Gastroesophageal sphincter (tissue), 4 donors: ENCODE results near the gene ELMO1. TPM values are rescaled to one million over a fixed set of nuclear protein-coding genes. Genes with fewer than 3 reads are reported as not detected.

Source experiments
- ATAC-seq: fragments of 150-250 bp; one replicate; pipeline ENCODE4 v1.9.1; 2016; ENCODE audit warnings: mild to moderate bottlenecking, moderate library complexity
- H3K27ac ChIP-seq, 4 donors: fragments of 200-600 bp; sonication (generic) in 3 of 4; 1 replicate in 3 of 4; 2 replicates in 1 of 4; pipeline ENCODE4 v1.5.1; 2016 to 2019
- H3K27me3 ChIP-seq: fragments of 200-600 bp; sonication (generic); one replicate; pipeline ENCODE4 v1.5.1; 2019
- H3K36me3 ChIP-seq, 2 donors: fragments of 200-600 bp; sonication (generic); one replicate each; pipeline ENCODE4 v1.5.1; 2019; ENCODE audit warnings: control low read depth in 1 of 2
- H3K4me1 ChIP-seq, 3 donors: fragments of 200-600 bp; sonication (generic); 1 replicate in 2 of 3; 2 replicates in 1 of 3; pipeline ENCODE4 v1.5.1; 2016 to 2019; ENCODE audit warnings: control low read depth in 2 of 3
- H3K4me3 ChIP-seq, 2 donors: fragments of 200-600 bp; sonication (generic); one replicate each; pipeline ENCODE4 v1.5.1; 2019; ENCODE audit warnings: mild to moderate bottlenecking in 1 of 2, moderate library complexity in 1 of 2
- H3K9me3 ChIP-seq, 3 donors: fragments of 200-600 bp; sonication (generic); one replicate each; pipeline ENCODE4 v1.5.1; 2017 to 2019; ENCODE audit warnings: control low read depth in 2 of 3
- CTCF ChIP-seq, 4 experiments: fragments of 200-600 bp in 2 of 4; fragments of 450-650 bp in 2 of 4; sonication (generic) in 1 of 4; IDR thresholded peaks; one replicate each; pipeline ENCODE4 v1.5.1; 2017 to 2019; ENCODE audit warnings: antibody characterized with exemption in 4 of 4, mild to moderate bottlenecking in 2 of 4, moderate library complexity in 2 of 4
- EP300 ChIP-seq: sonication (generic); formaldehyde crosslinking; IDR thresholded peaks from one replicate; pipeline ENCODE4 v1.6.1; 2017; ENCODE audit warnings: antibody characterized with exemption, mild to moderate bottlenecking
- POLR2A ChIP-seq, 2 donors: fragments of 450-650 bp; IDR thresholded peaks; one replicate each; pipeline ENCODE4 v1.6.1; 2017; ENCODE audit warnings: antibody characterized with exemption in 2 of 2, mild to moderate bottlenecking in 2 of 2, moderate library complexity in 1 of 2
- POLR2AphosphoS5 ChIP-seq: sonication (generic); formaldehyde crosslinking; IDR thresholded peaks from one replicate; pipeline ENCODE4 v1.6.1; 2017; ENCODE audit warnings: antibody characterized with exemption
- WGBS, 2 donors: methylation state at CpG; one replicate each; pipeline ENCODE4 v1.1.5; 2018; ENCODE audit warnings: low coverage in 1 of 2; 5-methylcytosine and 5-hydroxymethylcytosine counted together
- total RNA-seq, 4 donors: library from RNA; depleted of rRNA; stranded (reverse); fragments of >200 nt; gene quantifications; one replicate each; pipeline ENCODE4 v1.1.0, GENCODE V29; 2016

Gene ELMO1
- total RNA-seq, 4 donors from 2014 or later: 22.1 to 54.0 (median 42.7) TPM

- ATAC-seq: no peak
- WGBS, 2 donors: 83 to 85% methylated on average over 2 of the region's 2 CpGs
- H3K4me1 ChIP-seq: peaks cover 3 to 39% (median 7%) of the 10 kb centered on the region in 3 donors
- H3K27ac ChIP-seq: peak overlapping the region in 1 of 4 donors; percentile 37
- peaks cover 0 to 1% (median 0%) of the 10 kb centered on the region in 3 donors for H3K9me3 ChIP-seq
- TF ChIP-seq CTCF (IDR thresholded peaks at IDR 0.05): no peak
- no peak for TF ChIP-seq POLR2A (IDR thresholded peaks at IDR 0.05)
- TF ChIP-seq EP300: no peak
- no peak for TF ChIP-seq POLR2AphosphoS5
- H3K36me3 ChIP-seq: no peaks in the 10 kb centered on the region
- no peaks in the 10 kb centered on the region for H3K27me3 ChIP-seq
- no peak overlapping the region for H3K4me3 ChIP-seq
Measured at GRCh38 chr7:36946401-36946739, 502.3 kb downstream of the ELMO1 start.

GRCh38 chr7:36945612-36946400 is 502.9 kb downstream of the ELMO1 start:
- Histone ChIP-seq H3K27ac (peak overlapping the region in 1 of 4 donors; percentile 37), H3K27me3 (no peaks in the 10 kb centered on the region), H3K4me1 (peaks cover 3 to 39% (median 7%) of the 10 kb centered on the region in 3 donors), H3K4me3 (no peak overlapping the region), H3K36me3 (no peaks in the 10 kb centered on the region), H3K9me3 (peaks cover 0 to 6% (median 0%) of the 10 kb centered on the region in 3 donors)
- TF ChIP-seq CTCF (IDR thresholded peaks at IDR 0.05): no peak
- no peak for TF ChIP-seq POLR2AphosphoS5
- no peak for TF ChIP-seq EP300
- TF ChIP-seq POLR2A (IDR thresholded peaks at IDR 0.05): no peak
- ATAC-seq: no peak
- WGBS, 2 donors: 17 to 49% methylated on average over 2 to 5 of the region's 7 CpGs

DNA sequence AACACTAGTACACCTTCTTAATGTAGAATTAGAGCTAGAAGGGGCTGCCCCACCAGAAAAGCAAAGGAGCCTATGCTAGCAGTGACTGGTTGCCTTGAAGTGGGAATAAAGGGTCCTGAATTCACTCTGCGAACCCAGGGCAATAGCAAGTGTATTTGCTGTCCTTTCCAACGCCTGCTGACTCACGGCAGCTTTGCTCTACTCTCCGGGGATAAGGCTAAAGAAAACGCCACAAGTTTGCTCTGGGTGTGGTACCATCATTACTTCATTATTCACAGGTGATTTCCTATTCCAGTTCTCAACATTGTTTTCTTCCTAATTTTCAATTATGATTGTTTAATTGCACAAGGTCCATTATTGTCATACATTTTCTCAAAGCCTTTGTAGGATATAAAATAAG is 503.8 kb downstream of the ELMO1 start:
- peaks cover 0 to 16% (median 0%) of the 10 kb centered on the region in 3 donors for H3K9me3 ChIP-seq
- peak overlapping the region in 1 of 4 donors; percentile 15 for H3K27ac ChIP-seq
- no peak for ATAC-seq
- no peak overlapping the region for H3K4me3 ChIP-seq
- TF ChIP-seq CTCF (IDR thresholded peaks at IDR 0.05) (no peak), EP300 (no peak), POLR2A (IDR thresholded peaks at IDR 0.05) (no peak), POLR2AphosphoS5 (no peak)
- H3K27me3 ChIP-seq: no peaks in the 10 kb centered on the region
- no peaks in the 10 kb centered on the region for H3K36me3 ChIP-seq
- 75 to 76% methylated on average over 4 of the region's 5 CpGs for WGBS, 2 donors
- H3K4me1 ChIP-seq: peaks cover 3 to 38% (median 7%) of the 10 kb centered on the region in 3 donors

DNA sequence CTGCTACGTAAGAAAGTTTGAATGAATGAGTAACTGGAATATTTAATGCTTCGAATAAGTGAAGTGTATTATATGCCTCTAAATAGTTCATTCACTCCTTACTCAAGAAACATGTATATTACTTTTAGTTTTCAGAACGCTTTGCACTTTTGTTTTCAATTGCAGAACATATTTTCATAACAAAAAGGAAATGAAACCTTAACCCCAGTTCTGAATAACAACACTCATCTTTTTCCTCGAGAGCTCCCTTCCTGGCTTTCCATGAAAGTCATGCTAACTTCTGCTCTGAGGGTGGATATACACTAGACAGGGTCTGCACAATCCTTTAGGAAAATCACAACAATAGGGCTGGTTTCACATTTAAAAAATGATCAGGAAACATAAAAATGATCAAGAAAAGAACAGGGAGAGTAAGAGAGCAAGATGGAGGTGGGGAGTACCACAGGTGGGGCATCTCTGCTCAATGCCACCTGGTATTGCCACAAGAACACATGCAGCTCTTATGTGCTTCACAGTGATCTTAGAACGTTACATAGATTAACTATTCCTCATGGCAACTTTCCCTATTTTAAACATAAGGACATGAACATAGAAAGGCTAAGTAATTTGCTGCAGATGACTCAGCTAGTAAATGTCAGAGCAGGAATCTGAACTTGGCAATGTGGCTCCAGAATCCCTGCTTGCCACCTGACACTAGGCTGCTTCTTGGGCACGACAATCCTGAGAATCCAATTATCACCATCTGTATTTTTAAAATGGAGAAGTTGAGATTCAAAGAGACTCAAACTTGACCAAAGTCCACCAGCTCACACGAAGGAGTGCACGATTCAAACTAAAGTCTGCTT is 504.9 kb downstream of the ELMO1 start:
- no peak for TF ChIP-seq POLR2A (IDR thresholded peaks at IDR 0.05)
- TF ChIP-seq CTCF (IDR thresholded peaks at IDR 0.05): no peak
- TF ChIP-seq POLR2AphosphoS5: no peak
- no peak for TF ChIP-seq EP300
- H3K36me3 ChIP-seq: no peaks in the 10 kb centered on the region
- peaks cover 3 to 33% (median 7%) of the 10 kb centered on the region in 3 donors for H3K4me1 ChIP-seq
- H3K9me3 ChIP-seq: peaks cover 0 to 26% (median 0%) of the 10 kb centered on the region in 3 donors
- H3K27ac ChIP-seq: peak overlapping the region in 1 of 4 donors; percentile 15
- H3K4me3 ChIP-seq: no peak overlapping the region
- ATAC-seq: no peak
- H3K27me3 ChIP-seq: no peaks in the 10 kb centered on the region
- WGBS, 2 donors: 65 to 69% methylated on average over 8 of the region's 8 CpGs
